Trophoblast cell (in vitro differentiated cells and primary cell): ENCODE results near the gene CAMSAP2.

Experiments
- DNase-seq, 2 donors: peaks; one replicate each; pipeline ENCODE4 v3.0.0-alpha.2; 2016
- H2AFZ ChIP-seq: 2 replicates; pipeline ENCODE4 v1.6.1; 2013; ENCODE audit warnings: low read length, moderate library complexity, mild to moderate bottlenecking; ENCODE audit not compliant: insufficient read depth, poor library complexity
- H2AK5ac ChIP-seq: 2 replicates; pipeline ENCODE4 v1.6.1; 2013; ENCODE audit warnings: mild to moderate bottlenecking, low read length
- H2BK120ac ChIP-seq: 2 replicates; pipeline ENCODE4 v1.6.1; 2013; ENCODE audit warnings: low read length, mild to moderate bottlenecking, moderate library complexity; ENCODE audit not compliant: insufficient read depth, poor library complexity
- H2BK12ac ChIP-seq: 2 replicates; pipeline ENCODE4 v1.6.1; 2013; ENCODE audit warnings: mild to moderate bottlenecking, low read length, moderate library complexity
- H2BK5ac ChIP-seq: 2 replicates; pipeline ENCODE4 v1.6.1; 2013; ENCODE audit warnings: low read length, low read depth, moderate library complexity, mild to moderate bottlenecking; ENCODE audit not compliant: poor library complexity
- H3K14ac ChIP-seq: 2 replicates; pipeline ENCODE4 v1.6.1; 2013; ENCODE audit warnings: mild to moderate bottlenecking, low read length
- H3K18ac ChIP-seq: 2 replicates; pipeline ENCODE4 v1.6.1; 2013; ENCODE audit warnings: mild to moderate bottlenecking, low read length
- H3K23ac ChIP-seq: 2 replicates; pipeline ENCODE4 v1.6.1; 2013; ENCODE audit warnings: low read length
- H3K27ac ChIP-seq: 2 replicates; pipeline ENCODE4 v1.5.1; 2013; ENCODE audit warnings: low read depth, mild to moderate bottlenecking, inconsistent platforms, low read length, moderate library complexity
- H3K27me3 ChIP-seq: 2 replicates; pipeline ENCODE4 v1.6.1; 2013; ENCODE audit warnings: inconsistent platforms, mild to moderate bottlenecking, low read length, moderate library complexity; ENCODE audit not compliant: insufficient read depth
- H3K36me3 ChIP-seq, 2 experiments: 1 replicate in 1 of 2; 2 replicates in 1 of 2; pipeline ENCODE4 v1.6.1; 2013; ENCODE audit warnings: low read length in 2 of 2, mild to moderate bottlenecking in 2 of 2, moderate library complexity in 1 of 2; ENCODE audit not compliant: insufficient read depth in 2 of 2, control insufficient read depth in 1 of 2
- H3K4ac ChIP-seq: 2 replicates; pipeline ENCODE4 v1.6.1; 2013; ENCODE audit warnings: low read depth, mild to moderate bottlenecking, low read length, moderate library complexity
- H3K4me1 ChIP-seq, 2 experiments: 1 replicate in 1 of 2; 2 replicates in 1 of 2; pipeline ENCODE4 v1.6.1; 2013; ENCODE audit warnings: low read length in 2 of 2, mild to moderate bottlenecking in 2 of 2, moderate library complexity in 1 of 2; ENCODE audit not compliant: insufficient read depth in 2 of 2, control insufficient read depth in 1 of 2
- H3K4me2 ChIP-seq: 2 replicates; pipeline ENCODE4 v1.6.1; 2013; ENCODE audit warnings: inconsistent platforms, mild to moderate bottlenecking, low read length, moderate library complexity
- H3K4me3 ChIP-seq: 2 replicates; pipeline ENCODE4 v1.5.1; 2013; ENCODE audit warnings: mild to moderate bottlenecking, low read depth, low read length, inconsistent platforms
- H3K79me1 ChIP-seq: one replicate; pipeline ENCODE4 v1.6.1; 2013; ENCODE audit warnings: low read length
- H3K79me2 ChIP-seq: 2 replicates; pipeline ENCODE4 v1.6.1; 2013; ENCODE audit warnings: low read length, mild to moderate bottlenecking; ENCODE audit not compliant: control insufficient read depth, insufficient read depth, poor library complexity
- H3K9ac ChIP-seq: 2 replicates; pipeline ENCODE4 v1.6.1; 2013; ENCODE audit warnings: mild to moderate bottlenecking, low read length
- H3K9me3 ChIP-seq: 2 replicates; pipeline ENCODE4 v1.6.1; 2013; ENCODE audit warnings: low read depth, mild to moderate bottlenecking, control low read depth, inconsistent platforms, low read length; ENCODE audit not compliant: insufficient read depth
- H4K12ac ChIP-seq: 2 replicates; pipeline ENCODE4 v1.6.1; 2013; ENCODE audit warnings: low read depth, mild to moderate bottlenecking, low read length, moderate library complexity
- H4K8ac ChIP-seq: 2 replicates; pipeline ENCODE4 v1.6.1; 2013; ENCODE audit warnings: low read depth, mild to moderate bottlenecking, low read length, moderate library complexity
- H4K91ac ChIP-seq: one replicate; pipeline ENCODE4 v1.6.1; 2013; ENCODE audit warnings: low read depth, mild to moderate bottlenecking, low read length, moderate library complexity
- WGBS: extraction: QIAGEN DNeasy Blood & Tissue Kit; methylation state at CpG from one replicate; pipeline ENCODE4 v1.1.7; 2013; ENCODE audit warnings: missing lambda C conversion rate; ENCODE audit not compliant: insufficient read length, insufficient coverage; ENCODE audit errors: extremely low coverage; 5-methylcytosine and 5-hydroxymethylcytosine counted together

CAMSAP2 gene

DNA sequence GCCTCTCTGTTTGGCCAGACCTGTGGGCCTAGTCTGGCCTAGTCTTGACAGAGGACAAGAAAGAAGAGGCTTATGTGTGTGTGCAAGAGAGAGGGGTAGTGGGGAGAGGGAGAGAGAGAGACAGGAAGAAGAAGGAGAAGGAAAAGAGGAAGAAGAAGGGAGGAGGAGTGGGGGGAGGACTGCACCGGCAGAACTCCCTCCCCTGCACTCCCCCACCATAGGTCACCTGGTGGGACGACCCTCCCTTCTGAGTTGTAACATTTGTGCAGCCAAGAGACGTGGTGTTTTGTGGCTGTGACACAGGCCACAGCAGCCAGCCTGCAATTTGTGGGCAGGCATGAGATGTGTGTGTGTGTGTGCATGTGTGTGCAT lies 160.3 kb downstream of the CAMSAP2 start:
- peaks cover 42 to 55% of the 10 kb centered on the region in 2 experiments for H3K36me3 ChIP-seq
- peaks cover 22% of the 10 kb centered on the region for H3K79me2 ChIP-seq
- peak overlapping the region; percentile 79 for H3K27ac ChIP-seq
- no peak overlapping the region for H2BK12ac ChIP-seq
- no peak overlapping the region for H3K4me2 ChIP-seq
- H3K4ac ChIP-seq, result no peak overlapping the region
- peaks cover 2% of the 10 kb centered on the region for H3K9me3 ChIP-seq
- H2BK5ac ChIP-seq, result no peak overlapping the region
- H3K14ac ChIP-seq, result no peak overlapping the region
- no CpG with 5 or more reads among the region's 3 CpGs for WGBS
- H3K4me3 ChIP-seq, result peak overlapping the region; percentile 29
- H4K12ac ChIP-seq, result no peak overlapping the region
- no peak overlapping the region for H3K9ac ChIP-seq
- H4K91ac ChIP-seq, result peak overlapping the region; percentile 16
- no peaks in the 10 kb centered on the region for H3K27me3 ChIP-seq
- no peak overlapping the region for H2BK120ac ChIP-seq
- no peak overlapping the region for H3K18ac ChIP-seq
- no peak overlapping the region for H2AFZ ChIP-seq
- H3K4me1 ChIP-seq, result peaks cover 60 to 63% of the 10 kb centered on the region in 2 experiments
- DNase-seq, result no peak
- H2AK5ac ChIP-seq, result no peak overlapping the region
- H4K8ac ChIP-seq, result no peak overlapping the region
- peaks cover 34% of the 10 kb centered on the region for H3K79me1 ChIP-seq
- H3K23ac ChIP-seq, result no peak overlapping the region

DNA sequence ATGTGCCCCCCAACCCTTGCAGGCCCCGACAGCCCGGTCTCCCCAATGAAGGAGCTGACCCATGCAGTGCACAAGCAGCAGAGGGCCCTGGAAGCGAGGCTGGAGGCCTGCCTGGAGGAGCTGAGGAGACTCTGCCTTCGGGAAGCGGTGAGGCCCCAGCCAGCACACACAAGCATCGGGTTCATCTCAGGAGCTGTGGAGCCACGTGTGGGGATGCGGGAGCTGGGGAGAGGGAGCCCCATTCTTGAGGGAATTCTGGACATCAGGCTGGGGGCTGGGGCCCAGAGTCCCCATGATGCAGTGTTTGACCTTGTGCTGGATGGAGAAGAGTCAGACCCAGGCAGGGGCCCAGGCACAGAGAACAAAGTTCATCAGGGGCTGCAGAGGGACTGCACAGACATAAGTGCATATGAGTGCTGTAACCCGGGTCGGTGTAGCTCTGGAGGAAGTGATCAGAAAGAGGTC lies 160.8 kb downstream of the CAMSAP2 start:
- no peak for DNase-seq
- no peak overlapping the region for H2BK12ac ChIP-seq
- H3K27ac ChIP-seq, result no peak overlapping the region
- no peak overlapping the region for H2AFZ ChIP-seq
- no peak overlapping the region for H2AK5ac ChIP-seq
- no peak overlapping the region for H3K14ac ChIP-seq
- no peak overlapping the region for H2BK5ac ChIP-seq
- H3K36me3 ChIP-seq, result peaks cover 42 to 60% of the 10 kb centered on the region in 2 experiments
- H3K23ac ChIP-seq, result no peak overlapping the region
- H3K4me1 ChIP-seq, result peaks cover 55 to 58% of the 10 kb centered on the region in 2 experiments
- no peak overlapping the region for H3K9ac ChIP-seq
- peaks cover 20% of the 10 kb centered on the region for H3K79me2 ChIP-seq
- peaks cover 2% of the 10 kb centered on the region for H3K9me3 ChIP-seq
- H3K4me3 ChIP-seq, result peak overlapping the region; percentile 34
- no peak overlapping the region for H2BK120ac ChIP-seq
- H4K8ac ChIP-seq, result no peak overlapping the region
- H3K18ac ChIP-seq, result peak overlapping the region; percentile 14
- WGBS, result no CpG with 5 or more reads among the region's 10 CpGs
- H4K91ac ChIP-seq, result no peak overlapping the region
- no peak overlapping the region for H3K4me2 ChIP-seq
- H4K12ac ChIP-seq, result no peak overlapping the region
- no peaks in the 10 kb centered on the region for H3K27me3 ChIP-seq
- H3K4ac ChIP-seq, result no peak overlapping the region
- H3K79me1 ChIP-seq, result peaks cover 32% of the 10 kb centered on the region

DNA sequence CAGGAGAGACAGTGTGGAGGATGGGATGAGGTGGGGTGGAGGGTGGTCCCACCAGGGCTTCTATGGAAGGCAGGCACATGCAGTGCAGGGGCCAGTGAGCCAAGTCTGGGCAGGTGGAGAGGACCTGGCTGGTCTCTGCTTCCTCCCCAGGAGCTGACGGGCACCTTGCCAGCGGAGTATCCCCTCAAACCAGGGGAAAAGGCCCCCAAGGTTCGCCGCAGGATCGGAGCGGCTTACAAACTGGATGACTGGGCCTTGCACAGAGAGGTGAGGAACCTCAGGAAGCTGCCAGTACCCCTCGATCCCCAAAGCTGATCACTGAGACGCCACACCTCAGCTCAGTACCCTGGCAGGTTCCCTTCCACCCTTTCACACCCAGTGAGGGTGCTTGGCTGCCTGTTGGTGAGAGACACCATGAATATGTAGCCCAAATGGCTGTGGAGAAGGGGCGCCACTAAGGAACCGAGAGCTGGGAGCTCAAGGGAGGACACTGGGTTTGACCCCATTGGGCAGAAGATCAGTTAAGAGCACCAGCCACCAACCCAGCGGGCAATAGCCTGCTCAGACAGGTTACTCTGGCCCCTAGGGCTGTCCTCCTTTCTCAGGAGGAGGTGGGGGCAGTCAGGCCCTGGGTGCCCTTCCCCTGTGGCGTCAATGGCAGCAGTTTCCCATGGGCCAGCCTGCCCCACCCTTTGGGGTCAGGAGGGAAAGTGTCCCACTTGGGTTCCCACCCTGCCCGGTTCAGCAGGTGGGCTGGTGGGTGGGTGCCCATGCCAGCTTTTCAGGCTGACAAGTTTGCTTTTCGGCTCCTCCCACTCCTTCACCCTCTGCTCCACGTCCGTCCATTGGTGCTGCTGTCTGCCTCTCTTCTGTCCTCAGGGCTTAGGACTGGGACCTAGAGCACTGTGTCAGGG lies 161.5 kb downstream of the CAMSAP2 start:
- H2AK5ac ChIP-seq, result no peak overlapping the region
- peaks cover 26% of the 10 kb centered on the region for H3K79me1 ChIP-seq
- no peak overlapping the region for H3K4me2 ChIP-seq
- peaks cover 14% of the 10 kb centered on the region for H3K79me2 ChIP-seq
- peak overlapping the region; percentile 1 for H3K14ac ChIP-seq
- H3K4ac ChIP-seq, result no peak overlapping the region
- no peaks in the 10 kb centered on the region for H3K27me3 ChIP-seq
- no peak overlapping the region for H4K91ac ChIP-seq
- H3K18ac ChIP-seq, result peak overlapping the region; percentile 14
- H3K27ac ChIP-seq, result no peak overlapping the region
- H2BK5ac ChIP-seq, result no peak overlapping the region
- no peak overlapping the region for H2BK120ac ChIP-seq
- DNase-seq, result no peak
- H3K23ac ChIP-seq, result no peak overlapping the region
- no peak overlapping the region for H3K4me3 ChIP-seq
- H2AFZ ChIP-seq, result no peak overlapping the region
- H3K9ac ChIP-seq, result no peak overlapping the region
- peaks cover 2% of the 10 kb centered on the region for H3K9me3 ChIP-seq
- no peak overlapping the region for H2BK12ac ChIP-seq
- H4K12ac ChIP-seq, result no peak overlapping the region
- H3K4me1 ChIP-seq, result peaks cover 51 to 52% of the 10 kb centered on the region in 2 experiments
- peaks cover 42 to 60% of the 10 kb centered on the region in 2 experiments for H3K36me3 ChIP-seq
- H4K8ac ChIP-seq, result no peak overlapping the region
- WGBS, result no CpG with 5 or more reads among the region's 16 CpGs

DNA sequence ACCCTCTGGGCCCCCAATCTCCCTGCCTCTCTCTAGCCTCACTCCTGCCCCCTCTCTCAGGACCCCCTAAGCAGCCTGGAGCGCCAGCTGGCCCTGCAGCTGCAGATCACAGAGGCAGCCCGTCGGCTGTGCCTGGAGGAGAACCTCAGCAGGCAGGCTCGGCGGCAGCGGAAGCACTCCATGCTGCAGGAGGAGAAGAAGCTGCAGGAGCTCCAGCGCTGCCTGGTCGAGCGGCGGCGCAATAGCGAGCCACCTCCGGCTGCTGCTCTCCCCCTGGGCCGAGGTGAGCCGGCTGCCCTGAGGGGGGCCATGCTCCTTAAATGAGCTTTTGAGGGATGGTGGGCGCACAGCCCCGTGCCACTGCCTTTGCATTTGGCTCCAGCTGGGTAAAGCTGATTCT lies 162.2 kb downstream of the CAMSAP2 start:
- peaks cover 9% of the 10 kb centered on the region for H3K79me2 ChIP-seq
- H3K4me2 ChIP-seq, result no peak overlapping the region
- no peak overlapping the region for H4K12ac ChIP-seq
- H3K18ac ChIP-seq, result peak overlapping the region; percentile 51
- peaks cover 2% of the 10 kb centered on the region for H3K9me3 ChIP-seq
- no peak overlapping the region for H3K14ac ChIP-seq
- WGBS, result no CpG with 5 or more reads among the region's 17 CpGs
- H3K79me1 ChIP-seq, result peaks cover 19% of the 10 kb centered on the region
- no peak overlapping the region for H2BK5ac ChIP-seq
- no peak overlapping the region for H3K27ac ChIP-seq
- no peak overlapping the region for H2AFZ ChIP-seq
- H3K27me3 ChIP-seq, result no peaks in the 10 kb centered on the region
- H2AK5ac ChIP-seq, result no peak overlapping the region
- no peak overlapping the region for H2BK120ac ChIP-seq
- no peak overlapping the region for H3K9ac ChIP-seq
- H3K4me1 ChIP-seq, result peaks cover 44 to 47% of the 10 kb centered on the region in 2 experiments
- no peak for DNase-seq
- no peak overlapping the region for H4K91ac ChIP-seq
- no peak overlapping the region for H3K4me3 ChIP-seq
- no peak overlapping the region for H2BK12ac ChIP-seq
- no peak overlapping the region for H4K8ac ChIP-seq
- H3K36me3 ChIP-seq, result peaks cover 42 to 56% of the 10 kb centered on the region in 2 experiments
- H3K23ac ChIP-seq, result no peak overlapping the region
- H3K4ac ChIP-seq, result no peak overlapping the region
